HG02885 (cell line): ENCODE measurements around the gene SLC30A10.
"Not testable (repeated sequence)": the region's sequence is repeated elsewhere in the genome, so short reads cannot be mapped to it uniquely, and the experiment has no call there.

Experiments
- ATAC-seq: cut with Tn5 transposase; IDR thresholded peaks from one replicate; pipeline ENCODE4 v1.9.1; 2021; ENCODE audit warnings: mild to moderate bottlenecking; ENCODE audit not compliant: unreplicated experiment, poor library complexity

SLC30A10 gene

GRCh38 chr1:219931033-219931432, 2.7 kb upstream of the SLC30A10 start:
- ATAC-seq: no peak

- no peak for ATAC-seq
Observed at GRCh38 chr1:219928791-219929118, 398 bp upstream of the SLC30A10 start.

GRCh38 chr1:219927298-219927955, 930 bp downstream of the SLC30A10 start:
- ATAC-seq: no peak

- ATAC-seq: no peak
Observed at GRCh38 chr1:219926363-219926998, 1.9 kb downstream of the SLC30A10 start.

- no peak for ATAC-seq
Observed at GRCh38 chr1:219924342-219924741, 4.0 kb downstream of the SLC30A10 start.

GRCh38 chr1:219917851-219918466, 10.4 kb downstream of the SLC30A10 start:
- no peak for ATAC-seq

- no peak for ATAC-seq
Observed at GRCh38 chr1:219917281-219917680, 11.1 kb downstream of the SLC30A10 start.

GRCh38 chr1:219916257-219916656, 12.1 kb downstream of the SLC30A10 start:
- no peak for ATAC-seq

- no peak for ATAC-seq
Observed at GRCh38 chr1:219913005-219913770, 15.2 kb downstream of the SLC30A10 start.

- ATAC-seq: no peak
Observed at GRCh38 chr1:219910716-219911115, 17.6 kb downstream of the SLC30A10 start.

- ATAC-seq: no peak
Observed at GRCh38 chr1:219909476-219909875, 18.9 kb downstream of the SLC30A10 start.

GRCh38 chr1:219908170-219908569, 20.2 kb downstream of the SLC30A10 start:
- no peak for ATAC-seq

- no peak for ATAC-seq
Observed at GRCh38 chr1:219907772-219908070, 20.6 kb downstream of the SLC30A10 start.

GRCh38 chr1:219906924-219907771, 21.2 kb downstream of the SLC30A10 start:
- ATAC-seq: no peak

- not testable (repeated sequence) for ATAC-seq
Observed at GRCh38 chr1:219906565-219906923, 21.8 kb downstream of the SLC30A10 start.

- no peak for ATAC-seq
Observed at GRCh38 chr1:219905524-219905923, 22.8 kb downstream of the SLC30A10 start.

- no peak for ATAC-seq
Observed at GRCh38 chr1:219904934-219905333, 23.4 kb downstream of the SLC30A10 start.

- ATAC-seq: no peak
Observed at GRCh38 chr1:219903353-219903871, 24.9 kb downstream of the SLC30A10 start.

- no peak for ATAC-seq
Observed at GRCh38 chr1:219902951-219903350, 25.4 kb downstream of the SLC30A10 start.

- no peak for ATAC-seq
Observed at GRCh38 chr1:219900882-219901281, 27.5 kb downstream of the SLC30A10 start.
